Activated CD4-positive, alpha-beta T cell treated with anti-CD3 and anti-CD28 coated beads for 36 hours (primary cell): Measurements from ENCODE around the gene SORCS2. TPM values are rescaled to one million over a fixed set of nuclear protein-coding genes. Genes with fewer than 3 reads are reported as not detected.

Experiments
- ATAC-seq: fragments of 200-7000 bp; cut with Tn5 transposase; one replicate; pipeline ENCODE4 v1.10.0; 2021; ENCODE audit warnings: mild to moderate bottlenecking, moderate library complexity
- CTCF ChIA-PET: fragments of 350-600 bp; sonication (Branson Sonifier 250); formaldehyde crosslinking; loops from one replicate; lab custom pipeline; 2021; ENCODE audit warnings: antibody characterized with exemption; lab: Charles Lee
- POLR2A ChIA-PET: fragments of 350-600 bp; sonication (Branson Sonifier 250); formaldehyde crosslinking; loops from one replicate; lab custom pipeline; 2021; ENCODE audit warnings: antibody characterized with exemption, inconsistent platforms; lab: Charles Lee
- DNase-seq: peaks from one replicate; pipeline ENCODE4 v3.0.0-alpha.2; 2020
- H3K27ac Mint-ChIP-seq: one replicate; pipeline ENCODE4 v1.8.0; 2021; ENCODE audit warnings: mixed read lengths
- H3K27me3 Mint-ChIP-seq: one replicate; pipeline ENCODE4 v1.8.0; 2021; ENCODE audit warnings: mixed read lengths
- H3K36me3 Mint-ChIP-seq: one replicate; pipeline ENCODE4 v1.8.0; 2021; ENCODE audit warnings: low read depth, mixed read lengths
- H3K4me1 Mint-ChIP-seq: one replicate; pipeline ENCODE4 v1.8.0; 2021; ENCODE audit warnings: mixed read lengths
- H3K4me3 Mint-ChIP-seq: one replicate; pipeline ENCODE4 v1.8.0; 2021; ENCODE audit warnings: mild to moderate bottlenecking, moderate library complexity, mixed read lengths
- H3K9me3 Mint-ChIP-seq: one replicate; pipeline ENCODE4 v1.8.0; 2021; ENCODE audit warnings: low read depth, mixed read lengths
- intact Hi-C, 2 experiments: fragments of 100-400 bp; cut with DNase I in 1 of 2; cut with micrococcal nuclease in 1 of 2; formaldehyde crosslinking; loops; one replicate each; pipeline versions ENCODE4 v1.14.2 to v1.15.1; 2022 to 2024; cut with DNase I, micrococcal nuclease
- total RNA-seq, 2 experiments: library from RNA; stranded (reverse); gene quantifications; one replicate each; pipeline ENCODE4 v1.2.3, GENCODE V29; 2021

The SORCS2 gene
- total RNA-seq, 2 experiments from 2014 or later, result 0.04 TPM; not detected in 1

- no peak overlapping the region for H3K4me3 Mint-ChIP-seq
- ChIA-PET CTCF (no interaction called here), POLR2A (no interaction called here)
- peaks cover 8% of the 10 kb centered on the region for H3K9me3 Mint-ChIP-seq
- H3K27ac Mint-ChIP-seq, result no peak overlapping the region
- ATAC-seq (no peak), DNase-seq (no peak)
- H3K36me3 Mint-ChIP-seq, result no peaks in the 10 kb centered on the region
- H3K4me1 Mint-ChIP-seq, result no peaks in the 10 kb centered on the region
- intact Hi-C loops, result no loop called here
- H3K27me3 Mint-ChIP-seq, result peaks cover 3% of the 10 kb centered on the region
Observed at GRCh38 chr4:7388627-7389026, 196.3 kb downstream of the SORCS2 start.

- Mint-ChIP-seq H3K9me3 (peaks cover 8% of the 10 kb centered on the region), H3K4me3 (no peak overlapping the region), H3K27ac (no peak overlapping the region), H3K27me3 (peaks cover 4% of the 10 kb centered on the region), H3K4me1 (no peaks in the 10 kb centered on the region), H3K36me3 (no peaks in the 10 kb centered on the region)
- intact Hi-C loops, result no loop called here
- ChIA-PET CTCF (no interaction called here), POLR2A (no interaction called here)
- DNase-seq, result no peak
- no peak for ATAC-seq
Observed at GRCh38 chr4:7389101-7389701, 196.9 kb downstream of the SORCS2 start.

DNA sequence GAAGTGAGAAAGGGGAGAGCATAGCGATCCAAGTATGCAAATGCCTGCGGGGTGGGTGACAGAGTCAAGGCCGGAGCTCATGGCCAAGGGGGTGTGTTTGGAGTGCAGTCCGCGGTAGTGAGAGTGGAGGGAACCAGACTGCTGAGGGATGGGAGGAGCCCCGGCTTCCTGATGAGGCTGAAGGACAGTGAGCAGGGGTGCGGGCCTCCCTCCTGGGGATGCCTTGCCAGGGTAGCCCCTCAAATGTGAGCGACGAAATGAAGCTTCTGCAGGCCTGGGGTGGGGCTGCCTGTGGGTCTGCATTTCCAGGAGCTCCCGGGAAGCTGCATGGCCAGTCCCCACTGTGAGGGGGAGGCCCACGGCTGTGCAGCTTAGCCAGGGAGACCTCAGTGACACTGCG is 197.4 kb downstream of the SORCS2 start:
- no peak overlapping the region for H3K27ac Mint-ChIP-seq
- CTCF ChIA-PET, result interaction anchor here (0.5 kb wide), 1 partner anchor 24 kb away, joined by 3 read pairs; no protein-coding TSS in a partner anchor

GRCh38 chr4:7390336-7390735 is 198.0 kb downstream of the SORCS2 start:
- ATAC-seq, result no peak
- H3K27ac Mint-ChIP-seq, result no peak overlapping the region
- no peak for DNase-seq
- H3K27me3 Mint-ChIP-seq, result peaks cover 4% of the 10 kb centered on the region
- no peak overlapping the region for H3K4me3 Mint-ChIP-seq
- peaks cover 8% of the 10 kb centered on the region for H3K9me3 Mint-ChIP-seq
- H3K4me1 Mint-ChIP-seq, result no peaks in the 10 kb centered on the region
- CTCF ChIA-PET, result interaction anchor here (0.5 kb wide), 1 partner anchor 24 kb away, joined by 3 read pairs; no protein-coding TSS in a partner anchor
- H3K36me3 Mint-ChIP-seq, result no peaks in the 10 kb centered on the region
- POLR2A ChIA-PET, result no interaction called here
- intact Hi-C loops, result no loop called here

More for the DNA sequence above, 197.4 kb downstream of the SORCS2 start:
- Mint-ChIP-seq H3K4me3 (no peak overlapping the region), H3K9me3 (peaks cover 8% of the 10 kb centered on the region), H3K4me1 (no peaks in the 10 kb centered on the region), H3K36me3 (no peaks in the 10 kb centered on the region), H3K27me3 (peaks cover 4% of the 10 kb centered on the region)
- intact Hi-C loops, result no loop called here
- POLR2A ChIA-PET, result no interaction called here
- ATAC-seq (no peak), DNase-seq (no peak)

DNA sequence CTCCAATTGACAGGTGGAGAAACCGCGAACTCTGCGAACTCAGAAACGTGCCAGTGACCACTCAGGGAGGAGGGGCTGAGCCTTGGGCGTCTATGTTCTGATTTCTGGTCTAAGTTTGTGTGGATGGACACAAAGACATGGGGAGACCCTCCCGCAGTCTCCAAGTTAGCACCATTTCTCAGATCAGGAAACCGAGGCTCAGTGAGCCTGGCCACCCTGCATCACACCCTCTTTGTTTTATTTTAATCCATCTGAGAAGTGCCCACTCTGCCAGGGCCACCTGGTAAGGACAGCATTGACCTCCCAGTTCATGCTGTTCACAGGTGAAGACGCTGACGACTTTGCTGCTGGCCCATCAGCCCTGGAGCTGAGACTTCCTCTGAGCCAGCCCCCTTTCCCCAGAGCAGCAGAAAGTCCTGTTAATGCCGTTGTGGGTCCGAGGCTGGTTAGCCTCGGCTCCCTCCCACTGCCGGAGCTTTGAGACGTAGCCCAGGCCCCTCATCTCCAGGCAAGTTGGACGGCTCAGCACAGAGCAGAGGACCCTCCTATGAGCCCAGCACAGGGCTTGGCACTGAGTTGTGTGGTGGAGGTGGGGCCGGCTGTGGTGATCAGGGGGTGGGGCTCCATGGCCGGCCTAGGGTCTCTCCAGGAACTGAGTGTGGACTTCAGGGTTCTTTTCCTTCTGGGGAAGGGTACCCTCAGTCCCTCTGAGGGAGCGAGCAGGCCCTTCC is 198.7 kb downstream of the SORCS2 start:
- no peak overlapping the region for H3K27ac Mint-ChIP-seq
- DNase-seq (no peak), ATAC-seq (no peak)
- H3K4me1 Mint-ChIP-seq, result no peaks in the 10 kb centered on the region
- H3K9me3 Mint-ChIP-seq, result peaks cover 8% of the 10 kb centered on the region
- no peaks in the 10 kb centered on the region for H3K36me3 Mint-ChIP-seq
- intact Hi-C loops, result no loop called here
- H3K4me3 Mint-ChIP-seq, result no peak overlapping the region
- CTCF ChIA-PET, result no interaction called here
- H3K27me3 Mint-ChIP-seq, result peaks cover 4% of the 10 kb centered on the region
- POLR2A ChIA-PET, result interaction anchor here (0.6 kb wide), 1 partner anchor 1368 kb away, joined by 3 read pairs; no protein-coding TSS in a partner anchor

DNA sequence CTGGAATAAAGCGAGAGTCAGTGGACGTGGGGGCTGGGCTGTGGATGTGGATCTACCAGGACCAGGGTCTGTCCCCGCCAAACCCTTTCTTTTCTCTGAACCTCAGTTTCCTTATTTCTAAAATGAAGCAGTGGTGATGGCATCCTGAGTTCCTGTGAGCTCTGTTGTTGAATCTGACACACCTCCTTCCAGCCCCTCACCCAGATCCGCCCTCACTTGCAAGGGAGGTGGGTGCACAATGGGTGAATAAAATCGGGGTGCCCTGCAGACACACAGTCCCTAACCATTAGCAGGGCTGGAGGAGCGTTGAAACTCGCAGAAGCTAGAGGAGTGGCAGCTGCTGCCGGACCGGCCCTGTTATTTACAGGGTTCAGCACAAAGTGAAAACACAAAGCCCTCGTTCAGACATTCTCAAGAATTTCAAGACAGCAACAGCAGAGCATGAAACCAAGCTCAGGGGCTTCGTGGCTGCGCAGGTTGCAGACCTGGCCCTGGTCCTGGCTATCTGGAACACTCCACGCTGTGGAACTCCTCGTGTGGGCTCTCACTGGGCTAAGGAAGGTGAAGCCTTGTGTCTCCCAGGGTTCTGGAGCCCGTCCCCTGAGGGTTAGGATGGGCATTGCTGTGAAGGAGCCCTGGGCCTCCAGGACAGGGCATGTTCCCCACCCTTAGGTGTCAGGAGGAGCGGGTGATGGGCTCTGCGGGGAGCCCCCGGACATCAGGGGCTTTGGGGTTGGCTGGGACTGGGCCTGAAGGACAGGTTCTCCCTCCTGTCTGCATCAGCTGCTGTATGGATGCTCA is 199.5 kb downstream of the SORCS2 start:
- Mint-ChIP-seq H3K36me3 (no peaks in the 10 kb centered on the region), H3K4me3 (no peak overlapping the region), H3K27ac (no peak overlapping the region), H3K9me3 (peaks cover 8% of the 10 kb centered on the region), H3K4me1 (no peaks in the 10 kb centered on the region), H3K27me3 (peaks cover 4% of the 10 kb centered on the region)
- POLR2A ChIA-PET, result interaction anchor here (0.6 kb wide), 1 partner anchor 1367 kb away, joined by 3 read pairs; no protein-coding TSS in a partner anchor
- ATAC-seq (no peak), DNase-seq (no peak)
- CTCF ChIA-PET, result no interaction called here
- intact Hi-C loops, result no loop called here

DNA sequence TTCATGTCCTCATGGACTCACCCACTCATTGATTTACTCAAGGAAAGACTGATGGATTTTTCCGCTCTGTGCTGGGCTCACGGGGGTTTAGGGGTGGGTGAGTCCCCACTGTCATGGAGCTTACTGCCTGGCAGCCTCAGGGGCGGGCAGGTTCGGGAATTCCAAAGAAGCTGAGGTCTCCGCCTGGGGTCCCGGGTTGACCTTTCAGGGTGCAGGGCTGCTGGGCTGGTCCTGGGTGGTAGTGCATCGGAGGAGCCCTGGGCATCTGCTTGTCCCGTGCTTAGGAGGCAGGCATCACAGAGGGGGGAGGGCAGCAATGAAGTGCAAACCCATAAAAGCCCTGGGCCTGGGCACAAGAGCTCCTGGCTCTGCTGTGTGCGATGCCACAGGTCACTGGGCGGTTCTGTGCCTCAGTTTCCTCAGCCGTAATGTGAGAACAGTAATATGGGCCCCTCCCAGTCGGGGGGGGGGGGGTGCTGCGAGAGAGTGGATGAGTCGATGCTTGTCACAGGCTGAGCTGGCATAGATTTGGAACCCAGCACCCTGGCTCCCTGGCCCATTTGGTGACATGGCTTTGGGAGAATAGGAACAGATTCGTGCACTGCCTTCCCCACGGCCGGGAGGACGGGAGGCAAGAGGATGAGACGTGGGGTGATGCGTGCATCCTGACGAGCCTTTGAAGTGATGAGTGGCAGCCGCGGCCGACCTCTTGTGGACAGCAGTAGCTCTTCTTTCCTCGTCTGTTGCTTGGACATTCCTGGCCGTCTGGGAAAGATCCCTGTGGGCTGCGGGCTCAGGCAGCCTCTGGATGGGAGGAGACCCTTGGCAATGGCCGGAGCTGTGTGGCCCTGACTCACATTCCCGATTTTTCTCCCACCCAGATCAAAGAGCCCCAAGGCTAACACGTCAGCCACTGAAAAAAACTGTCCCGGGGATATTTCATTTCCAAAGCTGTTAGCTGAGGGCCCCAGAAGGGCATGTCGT is 200.4 kb downstream of the SORCS2 start:
- peaks cover 2% of the 10 kb centered on the region for H3K9me3 Mint-ChIP-seq
- no peaks in the 10 kb centered on the region for H3K4me1 Mint-ChIP-seq
- no peak overlapping the region for H3K27ac Mint-ChIP-seq
- ATAC-seq (no peak), DNase-seq (no peak)
- intact Hi-C loops, result no loop called here
- peaks cover 9% of the 10 kb centered on the region for H3K27me3 Mint-ChIP-seq
- no peak overlapping the region for H3K4me3 Mint-ChIP-seq
- POLR2A ChIA-PET, result no interaction called here
- CTCF ChIA-PET, result no interaction called here
- no peaks in the 10 kb centered on the region for H3K36me3 Mint-ChIP-seq

GRCh38 chr4:7393601-7394575 is 201.6 kb downstream of the SORCS2 start:
- intact Hi-C loops, result no loop called here
- DNase-seq (no peak), ATAC-seq (no peak)
- H3K9me3 Mint-ChIP-seq, result no peaks in the 10 kb centered on the region
- H3K27ac Mint-ChIP-seq, result no peak overlapping the region
- H3K4me3 Mint-ChIP-seq, result no peak overlapping the region
- no peaks in the 10 kb centered on the region for H3K36me3 Mint-ChIP-seq
- ChIA-PET POLR2A (no interaction called here), CTCF (no interaction called here)
- peaks cover 11% of the 10 kb centered on the region for H3K27me3 Mint-ChIP-seq
- H3K4me1 Mint-ChIP-seq, result no peaks in the 10 kb centered on the region

GRCh38 chr4:7394681-7395451 is 202.5 kb downstream of the SORCS2 start:
- ATAC-seq (no peak), DNase-seq (no peak)
- Mint-ChIP-seq H3K4me1 (no peaks in the 10 kb centered on the region), H3K36me3 (no peaks in the 10 kb centered on the region), H3K27me3 (peaks cover 14% of the 10 kb centered on the region), H3K9me3 (no peaks in the 10 kb centered on the region), H3K4me3 (no peak overlapping the region), H3K27ac (no peak overlapping the region)
- intact Hi-C loops, result no loop called here
- ChIA-PET POLR2A (no interaction called here), CTCF (no interaction called here)

DNA sequence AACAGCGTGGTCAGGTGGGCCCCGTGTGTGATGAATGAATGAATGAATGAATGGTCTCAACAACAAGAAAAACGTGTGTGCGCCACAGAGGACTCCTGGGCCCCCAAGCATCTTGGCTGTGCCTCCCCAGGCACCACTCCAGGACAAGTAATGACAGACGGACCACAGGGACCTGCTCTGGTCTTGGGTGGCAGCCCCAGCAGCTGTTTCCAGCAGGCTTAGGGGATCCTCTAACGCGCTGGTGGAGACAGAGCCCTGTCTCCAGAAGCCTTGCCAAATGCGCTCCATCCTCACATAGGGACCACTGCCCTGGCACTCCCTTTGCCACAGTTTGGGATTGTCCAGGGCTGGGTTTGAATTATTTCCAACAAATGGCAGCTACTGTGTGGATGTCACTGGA is 203.3 kb downstream of the SORCS2 start:
- H3K27ac Mint-ChIP-seq, result no peak overlapping the region
- CTCF ChIA-PET, result no interaction called here
- no peak overlapping the region for H3K4me3 Mint-ChIP-seq

More for the DNA sequence above, 203.3 kb downstream of the SORCS2 start:
- DNase-seq (no peak), ATAC-seq (no peak)
- no peaks in the 10 kb centered on the region for H3K9me3 Mint-ChIP-seq
- no peaks in the 10 kb centered on the region for H3K36me3 Mint-ChIP-seq
- no peaks in the 10 kb centered on the region for H3K4me1 Mint-ChIP-seq
- POLR2A ChIA-PET, result no interaction called here
- intact Hi-C loops, result no loop called here
- H3K27me3 Mint-ChIP-seq, result peaks cover 16% of the 10 kb centered on the region
